GM21390 (cell line): Measurements from ENCODE around the gene KIRREL3.

Source experiments
- ATAC-seq: cut with Tn5 transposase; IDR thresholded peaks from one replicate; pipeline ENCODE4 v1.9.1; 2021; ENCODE audit not compliant: unreplicated experiment

Gene KIRREL3

DNA sequence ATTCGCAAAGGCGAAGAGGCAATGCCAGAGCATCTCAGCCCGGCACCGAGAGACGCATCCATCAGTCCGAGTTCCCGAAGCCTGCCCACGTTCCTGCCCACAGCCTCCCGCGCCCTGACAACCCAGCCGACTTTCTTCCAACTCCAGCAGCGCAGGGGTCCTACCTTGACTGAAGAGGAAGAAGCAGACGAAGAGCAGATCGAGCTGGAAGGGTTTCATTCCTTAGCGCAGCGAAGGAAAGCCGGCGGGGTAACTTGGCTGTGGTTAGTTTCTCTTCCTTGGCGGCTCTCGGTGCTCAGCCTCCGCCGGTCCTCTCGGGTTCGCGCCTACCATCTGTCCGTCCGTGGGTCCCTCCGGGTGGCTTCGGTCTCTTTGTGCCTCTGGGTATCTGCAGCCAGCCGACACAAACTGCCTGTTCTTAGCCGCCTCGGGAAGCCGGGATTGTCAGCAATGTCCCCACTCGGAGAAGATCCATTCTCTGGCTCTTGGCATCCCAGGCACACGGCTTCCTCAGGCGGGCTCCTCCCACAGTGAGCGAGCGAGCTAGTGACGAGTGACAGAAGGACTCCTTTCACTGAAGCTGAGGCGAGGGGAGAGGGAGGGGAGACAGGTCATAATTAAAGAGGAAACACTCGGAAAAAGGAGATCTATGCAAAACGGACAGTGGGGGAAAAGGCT is at the start of gene KIRREL3:
KIRREL3 (minus strand) TSS at position 480 of the 678 bp plus-strand sequence.
- no peak for ATAC-seq

DNA sequence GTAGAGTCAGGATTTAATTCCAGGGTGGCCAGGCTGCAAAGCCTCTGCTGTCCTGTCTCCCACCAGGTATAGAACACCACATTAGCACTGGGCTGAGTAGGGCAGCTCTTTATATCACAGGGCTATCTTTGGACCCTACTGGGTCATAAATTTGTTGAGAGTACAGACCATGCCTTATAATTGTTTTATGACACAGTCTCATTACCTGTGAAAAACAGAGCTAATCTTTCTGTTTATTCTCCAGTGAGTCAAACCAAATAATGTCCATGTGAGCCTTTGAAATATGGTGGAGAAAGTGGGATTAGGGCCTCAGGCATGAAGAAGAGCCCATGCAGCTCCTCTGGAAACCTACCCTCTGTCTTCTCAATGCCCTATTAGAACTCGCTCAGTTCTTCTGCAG is 49.6 kb upstream of the KIRREL3 start:
- no peak for ATAC-seq

DNA sequence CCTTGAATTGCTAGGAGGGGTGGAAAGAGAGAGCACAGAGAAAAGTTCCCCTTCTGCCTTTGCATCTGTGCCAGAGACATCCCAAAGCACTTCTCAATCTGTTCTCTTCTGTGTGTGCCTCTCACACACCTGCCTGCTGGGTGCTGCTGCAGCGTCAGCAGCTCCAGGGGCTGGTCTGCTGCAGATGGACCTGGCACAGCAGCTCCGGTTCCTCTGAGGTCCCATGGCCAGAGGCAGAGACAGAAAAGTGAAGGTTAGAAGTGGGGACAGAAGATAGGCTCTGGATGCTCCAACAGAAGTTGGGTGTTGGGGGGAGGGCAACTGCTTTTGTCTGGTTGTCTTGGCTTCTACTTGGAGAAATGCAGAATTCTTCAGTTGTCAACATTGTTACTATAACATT is 48.9 kb upstream of the KIRREL3 start:
- no peak for ATAC-seq

GRCh38 chr11:127044535-127044934 is 44.0 kb upstream of the KIRREL3 start:
- ATAC-seq, result no peak

GRCh38 chr11:127042445-127042844 is 41.9 kb upstream of the KIRREL3 start:
- no peak for ATAC-seq

DNA sequence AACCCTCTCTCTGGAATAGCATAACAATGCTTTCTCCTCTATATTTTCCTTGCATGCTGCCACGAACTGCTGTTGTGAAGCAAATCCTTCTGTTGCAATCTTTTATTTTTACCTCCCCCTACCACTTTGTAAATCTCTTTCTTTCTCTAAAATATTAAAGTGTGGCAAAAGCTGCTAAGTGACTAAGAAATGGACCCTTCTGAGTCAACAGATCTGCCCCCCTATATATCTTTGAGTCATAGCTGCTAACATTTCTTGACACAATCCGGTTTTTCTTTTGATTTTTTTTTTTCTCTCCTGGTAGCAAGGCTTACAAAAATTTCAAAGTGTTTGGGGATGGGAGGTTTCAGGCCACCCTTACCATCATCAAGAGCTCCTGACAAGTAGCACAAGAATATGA is 39.0 kb upstream of the KIRREL3 start:
- ATAC-seq, result no peak

GRCh38 chr11:127037596-127037995 is 37.0 kb upstream of the KIRREL3 start:
- ATAC-seq, result no peak

GRCh38 chr11:127037001-127037400 is 36.4 kb upstream of the KIRREL3 start:
- ATAC-seq, result no peak

GRCh38 chr11:127035824-127036223 is 35.3 kb upstream of the KIRREL3 start:
- no peak for ATAC-seq

- ATAC-seq, result no peak
These were observed 34.4 kb upstream of the KIRREL3 start for GRCh38 chr11:127034973-127035372.

DNA sequence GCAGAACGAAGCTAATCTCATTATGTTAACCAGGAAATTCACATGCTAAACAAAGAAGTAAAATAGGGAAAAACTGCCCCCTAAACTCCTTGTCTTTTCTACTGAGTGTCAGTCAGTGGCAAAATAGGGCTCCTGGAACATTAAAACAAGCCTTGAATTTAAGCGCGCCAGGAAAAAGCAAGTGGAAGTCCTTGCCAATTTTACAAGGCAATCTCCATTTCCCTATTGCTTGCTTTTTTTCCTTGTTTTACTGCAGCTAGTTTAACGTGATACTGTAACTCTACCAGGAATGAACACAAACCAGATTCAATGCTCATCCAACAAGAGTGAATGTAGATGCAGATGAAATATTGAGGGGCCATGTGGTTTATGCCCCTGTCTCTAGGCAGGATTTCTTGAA is 28.1 kb upstream of the KIRREL3 start:
- ATAC-seq, result no peak

DNA sequence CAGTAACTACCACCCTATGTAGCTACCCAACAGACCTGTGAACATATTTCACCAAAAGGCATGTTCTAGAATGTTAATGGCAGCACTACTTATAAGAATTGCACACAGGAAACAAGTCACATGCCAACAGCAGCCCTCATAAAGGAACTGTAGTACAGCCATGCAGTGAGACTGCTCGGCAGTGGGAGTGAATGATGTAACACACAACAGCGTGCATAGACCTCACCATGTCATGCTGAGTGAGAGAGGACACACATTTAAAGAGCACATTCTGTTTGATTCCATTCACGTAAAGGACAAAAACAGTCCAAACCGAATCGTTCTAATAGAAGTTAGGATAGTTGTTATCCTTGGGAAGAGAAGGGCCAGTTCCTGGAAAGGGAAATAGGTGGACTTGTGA is 27.2 kb upstream of the KIRREL3 start:
- ATAC-seq, result no peak

- no peak for ATAC-seq
These were observed 26.4 kb upstream of the KIRREL3 start for GRCh38 chr11:127027000-127027399.

GRCh38 chr11:127023991-127024390 is 23.4 kb upstream of the KIRREL3 start:
- ATAC-seq, result no peak

DNA sequence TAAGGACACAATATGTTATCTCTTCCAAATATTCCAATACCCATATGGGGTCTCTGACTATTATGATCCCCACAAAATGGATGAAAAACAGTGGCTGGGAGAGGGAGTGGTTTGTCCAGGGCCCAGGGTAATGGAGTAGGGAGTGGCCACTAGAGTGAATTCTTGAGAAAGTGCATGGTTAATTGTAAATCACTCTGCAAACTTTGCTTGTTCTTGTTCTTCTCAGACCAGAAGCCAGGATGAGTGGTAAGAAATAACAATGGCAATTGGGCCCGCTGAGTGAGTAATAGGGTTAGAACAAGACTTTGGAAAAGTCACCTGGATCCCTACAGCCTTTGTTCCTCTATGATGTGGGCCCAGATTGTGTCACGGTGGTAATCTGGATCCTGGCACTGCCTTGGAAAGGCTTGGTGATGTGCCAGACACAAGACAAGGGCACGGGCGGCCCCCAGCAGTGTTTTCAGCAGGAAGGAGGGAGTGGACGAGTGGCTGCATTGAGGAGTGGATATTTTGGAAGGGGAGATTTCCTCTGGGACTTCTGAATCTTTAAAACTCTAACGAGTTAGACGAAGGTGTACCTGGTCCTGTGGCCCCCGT is 18.2 kb upstream of the KIRREL3 start:
- no peak for ATAC-seq

DNA sequence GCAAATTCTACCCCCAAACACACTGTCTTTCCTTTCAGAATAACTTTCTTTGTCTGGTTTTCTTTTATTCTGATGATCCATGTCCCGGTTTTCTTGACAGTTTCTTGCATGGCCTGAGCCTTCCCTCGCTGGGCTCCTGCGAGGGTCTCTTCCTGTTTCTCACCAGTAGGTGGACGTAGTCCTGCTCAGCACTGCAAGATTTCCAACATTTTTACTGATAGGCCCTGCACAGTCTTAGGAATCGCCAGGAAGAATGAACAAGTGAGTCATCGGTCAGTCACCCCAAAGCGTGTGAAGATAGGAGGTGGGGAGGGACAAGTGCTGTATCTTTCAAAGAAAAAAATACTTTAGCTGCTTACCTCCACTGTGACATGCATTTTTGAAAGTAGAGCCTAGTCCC is 16.9 kb upstream of the KIRREL3 start:
- ATAC-seq, result no peak

- no peak for ATAC-seq
These were observed 13.0 kb upstream of the KIRREL3 start for GRCh38 chr11:127013550-127013949.

DNA sequence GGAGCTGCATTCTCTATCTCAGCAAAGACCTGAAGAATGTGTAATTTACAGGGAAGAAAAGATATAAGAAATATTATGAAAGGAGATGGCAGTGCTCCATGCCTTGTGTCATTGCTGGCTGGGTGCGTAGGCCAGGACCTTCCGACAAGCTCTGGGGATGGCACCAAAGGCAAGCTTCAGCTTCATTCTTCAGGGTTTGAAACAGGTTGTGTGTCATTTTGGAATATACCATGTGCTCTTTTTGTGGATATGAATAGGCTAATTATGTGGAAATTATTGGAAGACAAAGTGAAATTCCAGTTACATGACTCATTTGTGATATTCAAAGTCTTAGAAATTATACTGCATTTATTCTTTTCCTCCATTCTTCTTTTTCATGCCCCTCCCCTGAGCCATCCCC is 5.7 kb upstream of the KIRREL3 start:
- no peak for ATAC-seq

DNA sequence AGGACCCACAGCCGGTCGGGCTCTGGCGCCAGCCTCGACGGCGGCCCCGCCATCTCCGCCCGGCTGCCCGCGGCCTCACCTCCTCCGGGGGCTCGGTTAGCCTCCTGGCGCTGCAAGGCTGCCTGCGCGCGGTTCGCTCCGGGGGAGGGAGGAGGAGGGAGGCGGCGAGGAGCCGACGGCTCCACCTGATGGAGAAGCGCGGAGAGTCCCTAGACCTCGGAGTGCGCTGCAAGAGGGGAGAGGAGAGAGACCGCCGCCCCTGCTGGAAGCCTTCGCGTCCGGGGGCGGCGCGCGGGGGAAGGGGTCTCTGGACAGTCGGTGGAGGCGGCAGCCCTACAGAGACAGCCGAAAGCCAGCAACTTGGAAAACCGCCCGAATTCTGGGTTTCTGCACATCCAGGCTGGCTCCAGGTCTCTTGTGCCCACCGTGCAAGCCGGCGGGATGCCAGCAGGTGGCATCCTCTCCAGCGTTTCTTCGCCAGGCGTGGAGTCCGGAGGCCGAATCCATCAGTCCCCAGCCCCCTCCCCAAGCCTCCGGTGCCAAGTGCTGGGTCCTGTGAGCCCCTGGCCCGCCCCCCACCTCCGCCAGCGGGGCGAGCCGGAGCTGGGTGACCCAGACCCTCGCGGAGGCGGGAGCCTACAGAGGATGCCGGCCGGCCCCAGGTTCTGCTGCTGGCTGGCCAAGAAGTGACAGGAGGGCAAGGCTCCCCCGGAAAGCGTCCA is 2.9 kb upstream of the KIRREL3 start:
- ATAC-seq, result no peak

GRCh38 chr11:127002669-127003259 is 2.2 kb upstream of the KIRREL3 start:
- no peak for ATAC-seq

DNA sequence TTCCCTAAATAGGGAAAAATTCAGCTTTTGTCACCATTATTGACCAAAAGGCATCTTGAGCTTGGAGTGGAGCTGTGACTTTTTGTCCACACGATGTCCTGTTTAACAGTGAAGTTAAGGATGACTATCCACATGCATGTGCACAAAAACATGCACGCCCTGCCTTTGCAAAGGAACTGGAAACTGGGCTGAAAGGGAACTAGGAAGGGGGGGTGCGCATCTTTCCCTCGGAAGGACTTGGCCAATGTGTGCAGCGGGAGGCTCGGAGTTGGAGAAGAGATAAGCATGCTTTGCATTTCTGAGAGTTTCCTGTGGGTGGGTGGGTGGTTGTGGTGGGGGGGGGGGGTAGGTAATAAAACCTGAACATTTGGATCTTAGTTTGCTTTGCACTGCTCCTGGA is 411 bp upstream of the KIRREL3 start:
- no peak for ATAC-seq

- ATAC-seq, result no peak
These were observed 1.2 kb downstream of the KIRREL3 start for GRCh38 chr11:126999366-126999765.
